IPS-11a (cell line): ENCODE data around the gene TAAR5.
"Not testable (repeated sequence)": the region's sequence is repeated elsewhere in the genome, so short reads cannot be mapped to it uniquely, and the experiment has no call there.

ENCODE experiments used
- H3K4me3 ChIP-seq: one replicate; pipeline ENCODE4 v1.5.1; 2013; ENCODE audit warnings: low read depth, low read length, control low read depth

TAAR5 gene

GRCh38 chr6:132589454-132589853, at the start of gene TAAR5:
TSS of gene TAAR5 (minus strand) at chr6:132589741. CDS start at chr6:132589686, 55 bp downstream.
- no peak within 1 kb of the TSS for H3K4me3 ChIP-seq

DNA sequence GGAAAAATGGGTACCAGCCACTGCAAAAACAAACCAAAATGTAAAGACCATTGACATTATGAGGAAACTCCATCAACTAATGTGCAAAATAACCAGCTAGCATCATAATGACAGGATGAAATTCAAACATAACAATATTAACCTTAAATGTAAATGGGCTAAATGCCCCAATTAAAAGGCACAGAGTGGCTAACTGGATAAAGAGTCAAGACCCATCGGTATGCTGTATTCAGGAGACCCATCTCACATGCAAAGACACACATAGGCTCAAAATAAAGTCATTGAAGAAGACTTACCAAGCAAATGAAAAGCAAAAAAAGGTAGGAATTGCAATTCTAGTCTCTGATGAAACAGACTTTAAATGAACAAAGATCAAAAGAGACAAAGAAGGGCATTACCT, 47.6 kb upstream of the TAAR5 start:
- not testable (repeated sequence) for H3K4me3 ChIP-seq

GRCh38 chr6:132635906-132636305, 46.4 kb upstream of the TAAR5 start:
- H3K4me3 ChIP-seq: not testable (repeated sequence)

GRCh38 chr6:132635288-132635687, 45.7 kb upstream of the TAAR5 start:
- not testable (repeated sequence) for H3K4me3 ChIP-seq

- H3K4me3 ChIP-seq: no peak overlapping the region
These were observed 45.3 kb upstream of the TAAR5 start for GRCh38 chr6:132634796-132635195.

- no peak overlapping the region for H3K4me3 ChIP-seq
These were observed 43.8 kb upstream of the TAAR5 start for GRCh38 chr6:132633362-132633761.

- no peak within 1 kb of the TSS for H3K4me3 ChIP-seq
These were observed 34.6 kb upstream of the TAAR5 start, which contains the start of gene TAAR2 for GRCh38 chr6:132624175-132624574. TSS of gene TAAR2 (minus strand) at chr6:132624275. CDS start at chr6:132624275, 0 bp downstream.

GRCh38 chr6:132623106-132623845, 33.7 kb upstream of the TAAR5 start:
- H3K4me3 ChIP-seq: no peak overlapping the region

- no peak overlapping the region for H3K4me3 ChIP-seq
These were observed 27.1 kb upstream of the TAAR5 start for GRCh38 chr6:132616677-132617076.

GRCh38 chr6:132614554-132614953, 25.0 kb upstream of the TAAR5 start:
- no peak overlapping the region for H3K4me3 ChIP-seq

DNA sequence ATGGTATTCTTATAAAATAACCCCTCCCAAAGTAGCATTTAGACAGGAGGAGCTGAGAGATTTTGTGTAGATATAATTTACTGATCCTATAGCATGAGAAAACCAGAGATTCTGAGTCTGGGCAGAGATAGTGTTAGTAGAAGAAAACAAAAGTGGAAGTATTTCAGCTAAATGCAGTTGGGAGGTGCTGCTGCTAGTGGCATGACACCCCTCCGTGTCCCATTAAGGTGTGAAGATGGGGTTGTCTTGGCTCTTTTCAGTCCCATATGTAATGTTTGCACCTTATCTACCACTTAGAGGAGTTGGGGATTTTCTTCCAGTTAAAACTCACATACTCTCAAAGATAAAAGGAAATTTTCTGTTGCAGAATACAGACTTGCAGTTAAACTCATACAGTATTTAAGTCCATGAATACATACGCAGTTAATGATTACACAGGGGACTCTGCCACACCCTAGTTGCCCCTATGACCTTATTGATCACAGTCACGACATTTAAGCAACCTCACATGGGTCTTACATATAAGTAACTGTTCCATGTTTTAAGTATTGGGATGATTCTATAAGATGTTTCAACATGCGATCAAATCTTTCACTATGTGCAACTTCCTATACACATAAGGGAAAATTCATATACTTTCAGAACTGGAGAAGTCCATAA, 23.0 kb upstream of the TAAR5 start:
- no peak overlapping the region for H3K4me3 ChIP-seq

DNA sequence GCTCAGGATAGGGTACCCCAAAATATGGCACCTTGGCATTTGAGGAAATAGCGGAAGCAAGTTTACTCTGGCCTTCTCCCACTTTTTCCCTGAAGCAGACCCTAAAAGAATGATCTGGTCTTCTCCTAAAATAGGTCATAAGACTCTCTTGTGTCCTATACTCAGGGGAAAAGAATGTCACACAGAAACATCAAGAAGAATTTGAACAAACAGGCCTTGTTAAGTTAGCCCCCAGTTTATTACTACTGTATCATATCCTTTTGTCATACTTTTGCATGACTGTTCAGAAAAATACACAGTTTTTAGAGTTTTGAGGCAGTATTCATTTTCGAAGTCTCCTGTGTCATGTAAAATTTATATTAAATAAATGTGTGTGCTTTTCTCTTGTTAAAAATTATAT, 22.1 kb upstream of the TAAR5 start:
- no peak overlapping the region for H3K4me3 ChIP-seq

DNA sequence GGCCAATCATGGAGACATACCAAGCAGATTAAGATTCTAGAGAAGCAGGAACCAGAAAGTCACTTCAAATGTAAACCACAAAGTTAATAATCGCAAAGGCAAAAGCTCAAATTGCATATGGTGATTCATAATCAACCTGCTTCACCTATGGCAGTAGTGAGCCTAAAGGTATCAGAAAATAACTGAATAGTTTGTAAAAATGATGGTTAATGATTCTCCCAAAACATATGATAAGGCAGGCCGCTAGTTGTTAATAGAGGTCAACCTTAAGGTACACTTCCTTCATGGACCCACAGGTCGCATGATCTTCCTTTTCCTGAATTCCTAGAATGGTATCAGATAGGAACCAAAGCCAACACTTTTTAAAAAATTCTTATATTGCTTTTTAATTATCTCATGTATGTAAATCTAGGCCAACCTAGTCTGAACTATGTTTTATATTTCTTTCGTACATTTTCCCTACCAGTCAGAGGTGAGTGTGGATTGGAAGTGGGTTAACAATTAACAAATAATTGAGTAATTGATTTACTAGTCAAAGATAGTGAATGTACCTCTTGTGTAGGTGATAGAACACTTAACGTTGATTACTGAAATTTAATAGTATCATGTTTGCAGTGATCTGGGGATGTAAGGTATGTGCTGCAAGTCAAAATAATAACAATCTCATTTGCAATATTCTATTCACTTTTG, 18.1 kb upstream of the TAAR5 start:
- H3K4me3 ChIP-seq: no peak overlapping the region

- H3K4me3 ChIP-seq: no peak overlapping the region
These were observed 15.2 kb upstream of the TAAR5 start for GRCh38 chr6:132604635-132605152.

DNA sequence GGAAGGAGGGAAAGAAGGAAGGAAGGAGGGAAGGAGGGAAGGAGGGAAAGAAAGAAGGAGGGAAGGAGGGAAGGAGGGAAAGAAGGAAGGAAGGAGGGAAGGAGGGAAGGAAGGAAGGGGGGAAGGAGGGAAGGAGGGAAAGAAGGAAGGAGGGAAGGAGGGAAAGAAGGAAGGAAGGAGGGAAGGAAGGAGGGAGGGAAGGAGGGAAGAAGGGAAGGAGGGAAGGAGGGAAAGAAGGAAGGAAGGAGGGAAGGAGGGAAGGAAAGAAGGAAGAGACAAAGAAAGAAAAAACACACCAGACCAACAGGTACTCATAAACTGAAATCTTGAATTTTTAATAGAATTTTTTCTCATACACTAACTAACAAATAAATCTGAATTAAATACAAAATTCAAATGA, 11.4 kb upstream of the TAAR5 start:
- not testable (repeated sequence) for H3K4me3 ChIP-seq

DNA sequence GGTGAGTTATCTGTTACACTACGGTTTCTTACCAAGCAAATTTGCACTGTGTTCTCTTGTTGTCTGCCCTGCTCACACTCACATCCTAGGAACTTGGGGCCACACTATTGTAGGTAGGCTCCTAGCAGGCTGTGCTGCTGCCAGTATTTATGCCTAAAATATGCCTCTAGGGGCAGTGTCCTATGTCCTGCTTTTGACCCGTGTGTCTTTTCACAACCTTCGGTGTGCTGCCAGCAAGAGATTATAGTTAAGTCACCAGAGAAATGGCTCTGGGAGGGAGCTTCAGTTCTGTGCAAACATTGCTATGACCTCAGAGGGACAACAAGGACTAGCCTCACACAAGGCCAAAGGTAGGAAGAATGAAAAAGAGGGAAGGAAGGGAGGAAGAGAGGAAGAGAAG, 8.9 kb upstream of the TAAR5 start:
- H3K4me3 ChIP-seq: no peak overlapping the region

- H3K4me3 ChIP-seq: no peak overlapping the region
These were observed 6.7 kb upstream of the TAAR5 start for GRCh38 chr6:132596201-132596600.

DNA sequence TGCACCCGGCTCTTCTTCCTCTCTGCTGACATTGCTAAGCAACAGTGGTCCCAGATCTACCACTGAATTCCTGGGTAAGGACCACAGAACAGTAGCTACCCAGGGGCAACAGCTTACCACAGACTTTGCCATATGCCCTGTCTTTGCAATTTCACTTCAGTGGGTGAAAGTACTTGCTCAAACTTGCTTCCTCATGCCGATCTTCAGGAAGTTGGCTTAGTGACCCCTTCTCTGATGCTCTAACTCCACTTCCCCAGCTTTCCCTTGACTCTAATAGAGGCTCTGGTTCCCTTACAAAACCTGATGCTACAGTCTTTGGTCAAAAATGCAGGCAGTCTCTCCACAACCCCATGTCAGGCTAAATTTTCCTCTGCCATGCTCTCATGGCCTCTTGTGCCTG, 3.3 kb upstream of the TAAR5 start:
- no peak overlapping the region for H3K4me3 ChIP-seq

DNA sequence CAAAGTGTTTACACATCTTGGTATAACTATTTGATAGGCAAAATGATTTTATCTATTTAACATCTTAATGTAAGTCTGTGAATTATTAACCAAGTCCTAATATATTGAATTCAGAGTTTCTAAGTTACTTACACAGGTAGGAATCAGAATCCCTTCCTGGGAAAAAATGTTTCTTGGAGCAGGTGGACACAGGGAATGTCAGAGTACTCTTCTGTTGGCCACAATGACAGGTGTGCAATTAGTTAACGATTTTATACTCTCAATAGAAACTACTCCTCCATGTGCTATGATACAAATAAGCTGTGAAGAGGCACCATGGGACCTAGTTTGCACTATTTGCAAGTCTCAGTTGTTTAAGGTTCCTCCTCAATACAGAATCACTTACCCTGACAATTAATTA, 821 bp upstream of the TAAR5 start:
- no peak overlapping the region for H3K4me3 ChIP-seq

GRCh38 chr6:132587424-132587823, 2.1 kb downstream of the TAAR5 start:
- H3K4me3 ChIP-seq: no peak overlapping the region

DNA sequence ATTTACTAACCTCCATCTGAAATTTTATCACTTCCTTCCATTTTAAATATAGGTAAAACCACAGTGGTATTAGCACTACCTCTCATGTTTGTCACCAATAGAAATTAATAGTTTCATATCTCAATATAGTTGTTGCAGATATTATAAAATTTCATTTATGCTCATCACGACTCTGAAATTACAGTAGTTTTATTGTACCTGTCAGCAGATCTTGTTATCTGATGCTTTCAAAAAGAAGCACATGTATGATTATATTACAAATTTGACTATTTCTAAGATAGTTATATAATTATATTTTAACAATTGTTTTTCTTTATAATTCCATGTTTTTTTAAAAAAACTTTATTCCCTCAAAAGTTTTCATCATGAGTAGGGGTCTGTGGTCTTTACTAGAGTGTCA, 4.8 kb downstream of the TAAR5 start:
- H3K4me3 ChIP-seq: no peak overlapping the region

GRCh38 chr6:132571774-132572173, 17.8 kb downstream of the TAAR5 start:
- H3K4me3 ChIP-seq: no peak overlapping the region
